ENCODE results near the gene ZNF644. TPM values are rescaled to one million over a fixed set of nuclear protein-coding genes. Genes with fewer than 3 reads are reported as not detected.

ZNF644 gene
- total RNA-seq, 4 donors from 2014 or later = 38.2 to 79.3 (median 41.0) TPM

GRCh38 chr1:91007092-91007491 lies 14.7 kb downstream of the ZNF644 start:
- Histone ChIP-seq H3K27ac (no peak overlapping the region), H3K9me3 (peaks cover 7% of the 10 kb centered on the region), H3K36me3 (no peaks in the 10 kb centered on the region), H3K27me3 (no peaks in the 10 kb centered on the region), H3K4me3 (no peak overlapping the region), H3K4me1 (peaks cover 23% of the 10 kb centered on the region)
- WGBS = 94% methylated on average over 7 of the region's 7 CpGs
- DNase-seq (ENCODE audit: low spot score in 2 of 2) = no peak
- no peak for TF ChIP-seq POLR2A (IDR thresholded peaks at IDR 0.05)
- no peak for TF ChIP-seq CTCF (IDR thresholded peaks at IDR 0.05)
- TF ChIP-seq EP300 (IDR thresholded peaks at IDR 0.05) = no peak
- no peak for TF ChIP-seq POLR2AphosphoS5 (IDR thresholded peaks at IDR 0.05)

DNA sequence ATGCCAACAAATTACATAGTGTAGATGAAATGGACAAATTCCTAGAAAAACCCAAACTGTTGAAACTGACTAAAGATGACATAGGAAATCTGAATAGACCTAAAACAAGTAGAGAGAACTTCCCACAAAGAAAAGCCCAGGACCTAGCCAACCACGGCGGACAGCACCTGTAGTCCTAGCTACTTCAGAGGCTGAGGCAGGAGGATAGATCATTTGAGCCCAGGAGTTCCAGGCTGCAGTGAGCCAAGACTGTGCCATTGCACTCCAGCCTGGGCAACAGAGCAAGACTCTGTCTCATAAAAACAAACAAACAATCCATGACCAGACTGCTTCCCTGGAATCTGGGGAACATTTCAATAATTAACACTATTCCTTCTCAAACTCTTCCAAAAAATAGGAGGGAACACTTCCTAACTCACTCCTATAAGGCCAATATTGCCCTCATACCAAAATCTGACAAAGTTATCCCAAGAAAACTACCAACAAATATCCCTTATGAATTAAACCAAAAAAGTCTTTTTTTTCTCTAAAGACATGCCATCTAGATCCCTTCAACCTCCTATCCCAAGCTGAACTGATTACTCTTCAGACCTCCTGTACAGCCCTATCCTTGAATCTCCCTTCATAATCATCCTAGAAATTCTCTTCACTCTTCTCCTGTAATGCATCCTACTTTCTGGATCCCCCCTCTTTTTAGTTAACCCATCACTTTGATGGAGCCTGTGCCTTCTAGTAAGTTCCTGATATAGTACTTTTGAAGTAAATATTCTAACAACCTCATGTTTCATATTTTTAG lies 15.5 kb downstream of the ZNF644 start:
- H3K9me3 ChIP-seq = peaks cover 7% of the 10 kb centered on the region
- no peak for DNase-seq (ENCODE audit: low spot score in 2 of 2)
- TF ChIP-seq EP300 (IDR thresholded peaks at IDR 0.05) (no peak), CTCF (IDR thresholded peaks at IDR 0.05) (no peak), POLR2A (IDR thresholded peaks at IDR 0.05) (no peak), POLR2AphosphoS5 (IDR thresholded peaks at IDR 0.05) (no peak)
- 95% methylated on average over 2 of the region's 2 CpGs for WGBS
- no peak overlapping the region for H3K27ac ChIP-seq
- H3K4me3 ChIP-seq = no peak overlapping the region
- no peaks in the 10 kb centered on the region for H3K36me3 ChIP-seq
- no peaks in the 10 kb centered on the region for H3K27me3 ChIP-seq
- peaks cover 15% of the 10 kb centered on the region for H3K4me1 ChIP-seq

- H3K9me3 ChIP-seq = peaks cover 7% of the 10 kb centered on the region
- H3K36me3 ChIP-seq = no peaks in the 10 kb centered on the region
- H3K4me3 ChIP-seq = no peak overlapping the region
- no peaks in the 10 kb centered on the region for H3K27me3 ChIP-seq
- no peak overlapping the region for H3K27ac ChIP-seq
- peaks cover 14% of the 10 kb centered on the region for H3K4me1 ChIP-seq
- TF ChIP-seq CTCF (IDR thresholded peaks at IDR 0.05) (no peak), POLR2AphosphoS5 (IDR thresholded peaks at IDR 0.05) (no peak), EP300 (IDR thresholded peaks at IDR 0.05) (no peak), POLR2A (IDR thresholded peaks at IDR 0.05) (no peak)
- no peak for DNase-seq (ENCODE audit: low spot score in 2 of 2)
- WGBS = 82% methylated on average over 1 of the region's 1 CpG
These were observed 16.6 kb downstream of the ZNF644 start for GRCh38 chr1:91005285-91005684.

- 92% methylated on average over 2 of the region's 2 CpGs for WGBS
- TF ChIP-seq EP300 (IDR thresholded peaks at IDR 0.05) (no peak), POLR2A (IDR thresholded peaks at IDR 0.05) (no peak), CTCF (IDR thresholded peaks at IDR 0.05) (no peak), POLR2AphosphoS5 (IDR thresholded peaks at IDR 0.05) (no peak)
- DNase-seq (ENCODE audit: low spot score in 2 of 2) = no peak
- H3K36me3 ChIP-seq = no peaks in the 10 kb centered on the region
- H3K4me1 ChIP-seq = peaks cover 6% of the 10 kb centered on the region
- H3K27ac ChIP-seq = no peak overlapping the region
- H3K4me3 ChIP-seq = no peak overlapping the region
- no peaks in the 10 kb centered on the region for H3K27me3 ChIP-seq
- H3K9me3 ChIP-seq = peaks cover 7% of the 10 kb centered on the region
These were observed 17.7 kb downstream of the ZNF644 start for GRCh38 chr1:91004145-91004544.

DNA sequence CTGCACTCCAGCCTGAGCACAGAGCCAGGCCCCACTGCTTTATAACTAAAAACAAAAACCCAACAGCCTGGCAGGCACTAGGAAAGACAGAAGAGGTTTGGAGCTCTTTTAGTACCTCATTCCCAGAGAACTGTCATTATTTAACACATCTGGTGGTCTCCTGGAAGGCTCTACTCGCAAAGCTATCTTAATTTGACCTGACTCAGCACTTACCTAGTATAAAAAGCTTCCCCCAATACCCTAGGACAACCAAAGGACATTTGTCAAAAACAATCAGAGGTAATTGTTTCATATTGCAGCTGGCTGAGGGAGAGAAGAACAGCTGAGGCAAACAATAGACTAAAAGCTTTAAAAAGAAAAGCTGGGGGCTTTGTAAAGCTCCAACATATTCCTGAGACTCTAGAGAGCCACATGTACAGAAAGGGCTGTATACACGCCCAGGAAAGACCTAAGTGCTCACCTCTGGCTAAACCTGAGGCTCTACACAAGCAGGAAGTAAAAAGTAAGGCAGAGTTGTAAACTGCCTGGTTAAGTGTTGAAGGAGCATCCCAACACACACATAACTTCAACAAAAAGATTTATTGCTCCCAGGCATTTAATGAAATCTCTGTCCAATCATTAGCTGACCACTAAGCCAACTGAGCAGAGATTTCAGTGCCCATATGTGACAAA lies 25.0 kb downstream of the ZNF644 start:
- DNase-seq (ENCODE audit: low spot score in 2 of 2) = no peak
- Histone ChIP-seq H3K9me3 (peaks cover 5% of the 10 kb centered on the region), H3K36me3 (peaks cover 10% of the 10 kb centered on the region), H3K4me1 (peaks cover 11% of the 10 kb centered on the region), H3K27me3 (no peaks in the 10 kb centered on the region), H3K4me3 (no peak overlapping the region), H3K27ac (no peak overlapping the region)
- 91% methylated on average over 2 of the region's 2 CpGs for WGBS
- no peak for TF ChIP-seq EP300 (IDR thresholded peaks at IDR 0.05)
- no peak for TF ChIP-seq POLR2AphosphoS5 (IDR thresholded peaks at IDR 0.05)
- no peak for TF ChIP-seq CTCF (IDR thresholded peaks at IDR 0.05)
- TF ChIP-seq POLR2A (IDR thresholded peaks at IDR 0.05) = no peak

All from suprapubic skin (tissue), 4 donors.